ENCODE results near the gene ZMYM2.

The ZMYM2 gene

DNA sequence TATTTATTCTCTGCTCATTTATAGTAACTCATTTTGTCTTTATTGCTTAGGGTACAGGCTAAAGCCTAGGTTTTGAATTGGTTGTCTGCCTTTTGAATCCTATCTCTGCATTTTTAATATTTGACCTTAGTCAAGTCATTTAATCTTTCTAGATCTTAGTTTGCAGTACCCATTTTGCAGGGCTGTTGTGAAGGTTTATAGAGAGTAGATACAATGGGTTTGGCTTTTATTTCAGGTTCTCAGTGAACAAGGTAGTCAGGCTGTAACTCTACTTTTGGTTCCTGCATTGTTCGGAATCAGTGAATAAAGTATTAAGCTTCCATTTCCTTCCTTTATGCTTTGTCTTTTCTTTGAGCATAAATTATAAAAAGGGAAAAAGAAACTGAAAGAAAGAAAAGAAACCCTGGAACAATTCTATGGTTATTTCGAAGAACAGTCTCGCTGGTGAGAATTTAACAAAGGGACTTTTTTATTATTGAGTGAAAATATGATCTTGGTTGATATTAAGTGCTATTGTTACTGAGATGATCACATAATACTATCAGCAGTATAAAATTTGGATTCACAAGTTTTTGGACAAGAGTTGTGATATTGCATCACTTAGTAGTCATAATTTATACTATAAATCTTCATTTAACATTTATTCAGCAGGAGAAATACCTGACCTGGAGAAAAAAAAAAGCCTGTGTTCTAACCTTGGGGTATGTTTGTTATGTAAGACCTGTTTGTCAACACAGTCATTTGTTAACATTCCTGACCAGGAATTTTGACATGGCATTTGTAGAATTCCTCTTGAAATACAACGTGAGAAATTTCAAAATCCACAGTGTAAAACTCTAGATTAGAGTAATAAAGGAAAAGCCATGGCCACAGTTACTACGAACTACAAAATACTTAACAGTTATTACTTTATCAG lies 91.3 kb downstream of the ZMYM2 start:
- DNase-seq: no peak

DNA sequence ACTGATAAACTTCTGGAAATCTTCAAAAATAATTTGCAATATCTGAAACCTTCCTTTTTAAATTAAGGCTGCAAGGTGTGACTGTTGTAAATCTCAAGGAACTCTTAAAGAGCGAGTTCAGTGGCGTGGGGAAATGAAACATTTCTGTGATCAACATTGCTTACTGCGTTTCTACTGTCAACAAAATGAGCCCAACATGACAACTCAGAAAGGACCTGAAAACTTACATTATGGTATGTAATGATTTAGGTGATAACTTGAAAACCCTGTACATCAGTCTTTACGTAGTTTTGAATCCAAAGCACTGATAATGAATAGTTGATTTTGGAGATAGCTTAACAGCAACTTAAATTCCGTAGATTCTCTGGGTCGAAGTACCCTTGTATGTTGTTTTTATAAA lies 92.8 kb downstream of the ZMYM2 start:
- no peak for DNase-seq

DNA sequence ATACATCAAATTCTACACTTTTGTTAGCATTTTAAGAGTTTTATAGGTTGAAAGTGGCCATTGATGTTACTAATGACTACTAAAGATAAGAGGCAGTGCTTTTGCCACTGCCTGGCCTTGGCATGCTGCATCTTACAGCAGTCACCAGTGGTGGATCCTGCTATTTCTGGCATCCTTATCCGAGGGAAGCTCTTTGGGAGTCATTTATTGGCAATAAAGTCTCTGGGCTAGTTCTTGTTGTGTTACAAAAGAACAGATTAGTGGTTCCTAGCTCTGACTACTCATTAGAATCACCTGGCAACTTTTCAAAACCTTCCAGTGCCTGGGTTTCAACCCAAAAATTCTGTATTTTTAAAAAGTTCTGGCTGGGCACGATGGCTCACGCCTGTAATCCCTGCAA lies 94.5 kb downstream of the ZMYM2 start:
- DNase-seq: no peak

GRCh38 chr13:20053891-20054290 lies 95.4 kb downstream of the ZMYM2 start:
- DNase-seq: no peak

DNA sequence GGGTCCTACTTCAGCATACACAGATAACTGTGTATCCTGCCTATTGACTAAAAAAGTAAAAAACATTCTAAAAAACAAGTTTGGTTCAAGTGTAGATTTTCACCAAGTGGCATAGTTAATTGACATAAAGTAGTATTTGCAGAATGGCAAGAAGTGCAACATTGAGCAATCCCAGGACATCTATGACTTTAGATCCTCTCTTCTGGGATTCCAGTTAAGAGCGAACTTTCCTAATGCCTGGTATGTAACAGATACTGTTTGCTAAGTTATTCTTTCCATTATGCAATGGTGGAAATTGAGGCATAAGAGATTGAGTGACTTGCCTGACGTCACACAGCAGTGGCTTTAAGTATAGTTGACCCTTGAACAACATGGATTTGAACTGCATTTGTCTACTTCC lies 96.1 kb downstream of the ZMYM2 start:
- DNase-seq: no peak

DNA sequence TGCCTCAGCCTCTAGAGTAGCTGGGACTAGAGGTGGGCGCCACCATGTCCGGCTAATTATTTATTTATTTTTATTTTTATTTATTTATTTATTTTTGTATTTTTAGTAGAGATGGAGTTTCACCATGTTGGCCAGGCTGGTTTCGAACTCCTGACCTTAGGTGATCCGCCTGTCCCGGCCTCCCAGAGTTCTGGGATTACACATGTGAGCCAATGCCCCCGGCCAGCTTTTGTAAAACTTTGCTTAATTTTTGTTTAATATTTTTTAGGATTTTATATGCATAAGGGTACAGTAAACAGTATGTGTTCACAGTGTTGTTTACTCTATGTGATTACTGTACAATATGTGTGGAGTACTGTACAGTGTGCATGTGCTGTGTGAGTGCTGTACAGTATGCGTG lies 98.7 kb downstream of the ZMYM2 start:
- DNase-seq: no peak

DNA sequence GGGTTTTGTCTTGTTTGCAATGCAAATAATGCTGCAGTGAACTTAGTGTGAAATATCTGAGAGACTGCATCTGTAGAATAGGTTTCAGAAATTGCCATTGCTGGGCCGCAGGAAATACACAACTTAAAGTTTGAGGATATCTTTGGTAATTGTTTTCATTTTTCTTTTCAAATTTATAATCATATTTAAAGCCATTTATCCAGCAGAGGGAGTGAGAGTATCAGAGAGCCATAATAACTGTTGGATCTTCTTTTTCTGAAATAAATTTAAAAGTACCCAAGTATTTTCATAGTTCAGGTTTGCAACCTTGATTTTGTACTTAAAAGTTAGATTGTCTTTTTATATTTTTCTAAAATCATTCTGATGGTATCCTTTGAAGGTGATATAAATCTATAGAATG lies 99.4 kb downstream of the ZMYM2 start:
- no peak for DNase-seq

- DNase-seq: no peak
Measured at GRCh38 chr13:20058476-20058875, 99.9 kb downstream of the ZMYM2 start.

- DNase-seq: no peak
Measured at GRCh38 chr13:20064128-20064527, 105.6 kb downstream of the ZMYM2 start.

DNA sequence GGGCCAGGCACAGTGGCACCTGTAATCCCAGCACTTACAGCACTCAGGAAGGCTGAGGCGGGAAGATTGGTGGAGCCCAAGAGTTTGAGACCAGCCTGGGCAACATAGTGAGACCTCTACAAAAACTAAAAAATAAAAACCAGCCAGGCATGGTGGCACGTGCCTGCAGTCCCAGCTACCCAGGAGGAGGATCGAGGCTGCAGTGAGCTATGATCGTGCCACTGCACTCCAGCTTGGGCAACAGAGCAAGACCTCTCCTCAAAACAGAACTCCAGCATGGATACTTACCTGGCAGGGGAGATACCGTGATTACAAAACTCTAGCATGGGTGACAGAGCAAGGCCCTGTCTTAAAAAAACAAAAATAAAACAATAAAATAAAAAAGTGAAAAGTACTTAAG lies 107.0 kb downstream of the ZMYM2 start:
- DNase-seq: no peak

DNA sequence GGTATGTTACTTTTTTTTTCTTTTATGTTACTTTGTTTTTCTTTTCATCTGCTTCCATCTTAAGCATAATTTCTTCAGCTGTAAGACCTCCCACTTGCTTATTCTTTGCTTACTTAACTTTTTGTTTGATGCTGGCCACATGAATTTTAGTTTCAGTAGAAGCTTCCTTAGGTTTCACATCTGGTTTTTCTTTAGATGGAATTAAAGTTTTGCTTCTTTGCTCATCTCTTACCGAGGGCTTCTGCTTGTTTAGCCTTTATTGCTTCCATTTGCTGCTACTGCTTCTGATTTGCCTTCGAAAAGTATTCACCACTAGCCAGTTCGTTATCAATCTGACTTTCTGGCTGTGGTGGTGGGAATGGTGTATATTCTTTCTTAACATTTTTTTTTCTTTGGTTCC lies 111.4 kb downstream of the ZMYM2 start:
- DNase-seq: no peak

DNA sequence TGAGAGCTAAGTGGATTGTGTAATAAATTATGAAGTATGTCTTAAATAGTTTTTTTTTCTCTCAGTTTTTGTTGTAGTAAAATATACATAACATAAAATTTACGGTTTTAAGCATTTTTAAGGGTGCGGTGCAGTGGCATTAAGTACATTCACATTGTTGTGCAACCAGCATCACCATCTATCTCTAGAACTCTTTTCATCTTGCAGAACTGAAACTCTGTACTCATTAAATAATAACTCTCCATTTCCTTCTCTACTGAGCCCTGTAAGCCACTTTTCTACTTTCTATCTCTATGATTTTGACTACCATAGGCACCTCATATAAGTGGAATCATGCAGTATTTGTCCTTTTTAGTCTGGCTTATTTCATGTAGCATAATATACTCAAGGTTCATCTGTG lies 115.2 kb downstream of the ZMYM2 start:
- DNase-seq: peak in 1 of 2 donors; percentile 48

DNA sequence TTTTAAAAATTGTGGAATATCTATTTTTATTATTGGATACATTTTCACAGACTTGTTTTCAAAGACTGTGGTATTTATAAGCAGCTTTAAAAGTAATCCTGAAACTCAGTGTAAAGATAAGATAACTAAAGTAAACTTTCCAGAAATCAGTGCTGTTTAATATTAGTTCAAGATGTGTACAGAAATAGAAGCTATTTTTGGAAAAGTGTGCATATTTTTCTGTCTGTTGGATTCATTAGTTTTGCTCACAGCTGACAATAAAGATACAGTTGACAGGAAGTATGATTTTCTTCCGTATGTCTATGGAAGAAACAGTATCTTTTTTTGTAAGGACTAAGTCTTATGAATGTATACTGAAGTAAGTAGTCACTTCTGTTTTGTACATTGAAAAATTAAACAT lies 116.4 kb downstream of the ZMYM2 start:
- DNase-seq: no peak

DNA sequence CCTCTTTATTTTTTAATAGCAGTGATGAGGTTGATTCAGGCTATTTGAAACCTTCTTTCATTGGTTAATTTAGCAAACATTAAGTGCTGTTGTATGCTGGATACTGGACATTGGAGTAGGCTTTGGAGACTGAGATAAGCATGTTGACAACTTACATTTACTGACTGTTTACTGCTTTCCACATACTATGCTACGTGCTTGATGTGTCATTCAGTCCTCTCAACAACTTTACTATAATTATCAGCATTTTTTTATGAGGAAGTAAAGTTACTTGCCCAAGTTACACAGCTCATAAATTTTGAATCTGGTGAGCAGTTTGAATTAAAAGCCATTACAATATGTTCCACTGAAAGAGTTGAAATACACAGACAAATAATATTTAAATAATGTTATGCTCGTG lies 118.6 kb downstream of the ZMYM2 start:
- peak; percentile 3 to 40 for DNase-seq

DNA sequence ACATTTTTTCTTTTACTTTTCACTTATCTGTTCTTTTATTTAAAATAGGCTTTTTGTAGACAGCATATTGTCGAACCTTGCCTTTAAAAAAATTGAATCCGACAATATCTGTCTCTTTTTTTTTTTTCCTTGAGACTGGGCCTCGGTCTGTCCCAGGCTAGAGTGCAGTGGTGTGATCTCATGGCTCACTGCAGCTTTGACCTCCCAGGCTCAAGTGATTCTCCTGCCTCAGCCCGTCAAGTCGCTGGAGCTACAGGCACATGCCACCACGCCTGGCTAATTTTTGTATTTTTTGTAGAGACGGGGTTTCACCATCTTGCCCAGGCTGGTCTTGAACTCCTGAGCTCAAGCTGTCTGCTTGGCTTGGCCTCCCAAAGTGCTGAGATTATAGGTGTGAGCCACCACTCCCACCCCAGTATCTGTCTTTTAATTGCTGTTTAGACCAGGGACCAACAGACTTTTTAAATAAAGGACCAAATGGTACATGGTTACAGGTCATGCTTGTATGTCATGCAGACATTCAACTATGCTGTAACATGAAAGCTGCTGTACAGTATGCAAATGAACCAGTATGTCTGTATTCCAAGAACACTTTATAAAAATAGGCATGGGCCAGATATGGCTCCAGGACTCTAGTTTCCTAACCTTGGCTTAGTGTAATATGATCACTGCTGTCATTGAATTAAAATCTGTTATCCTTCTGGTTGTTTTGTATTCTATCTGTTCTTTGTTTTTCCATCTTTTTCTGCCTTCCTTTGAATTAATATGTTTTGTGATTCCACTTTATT lies 122.0 kb downstream of the ZMYM2 start:
- DNase-seq: no peak

DNA sequence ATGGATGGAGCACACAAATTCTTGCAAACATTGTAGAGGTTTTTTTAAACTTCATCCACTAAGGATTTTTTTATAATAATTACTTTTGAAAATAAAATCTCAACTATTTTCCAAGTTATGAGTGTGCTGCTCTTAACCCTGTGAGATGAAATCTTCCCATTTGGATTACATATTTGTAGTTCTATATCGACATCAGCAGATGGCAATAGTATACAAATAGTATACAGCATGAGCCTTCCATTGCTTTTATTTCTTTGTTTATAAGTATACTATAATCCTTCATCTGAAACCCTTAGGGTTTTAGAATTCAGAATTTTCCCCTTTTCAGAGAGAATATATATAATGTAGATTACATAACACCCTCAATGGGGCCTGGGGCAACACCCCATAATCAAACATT lies 131.8 kb downstream of the ZMYM2 start:
- no peak for DNase-seq

- DNase-seq: no peak
Measured at GRCh38 chr13:20093951-20094350, 135.4 kb downstream of the ZMYM2 start.

- DNase-seq: no peak
Measured at GRCh38 chr13:20099319-20099718, 140.8 kb downstream of the ZMYM2 start.

GRCh38 chr13:20101467-20102316 lies 143.2 kb downstream of the ZMYM2 start:
- no peak for DNase-seq

GRCh38 chr13:20102525-20103180 lies 144.1 kb downstream of the ZMYM2 start:
- peak in 1 of 2 donors; percentile 15 for DNase-seq

DNA sequence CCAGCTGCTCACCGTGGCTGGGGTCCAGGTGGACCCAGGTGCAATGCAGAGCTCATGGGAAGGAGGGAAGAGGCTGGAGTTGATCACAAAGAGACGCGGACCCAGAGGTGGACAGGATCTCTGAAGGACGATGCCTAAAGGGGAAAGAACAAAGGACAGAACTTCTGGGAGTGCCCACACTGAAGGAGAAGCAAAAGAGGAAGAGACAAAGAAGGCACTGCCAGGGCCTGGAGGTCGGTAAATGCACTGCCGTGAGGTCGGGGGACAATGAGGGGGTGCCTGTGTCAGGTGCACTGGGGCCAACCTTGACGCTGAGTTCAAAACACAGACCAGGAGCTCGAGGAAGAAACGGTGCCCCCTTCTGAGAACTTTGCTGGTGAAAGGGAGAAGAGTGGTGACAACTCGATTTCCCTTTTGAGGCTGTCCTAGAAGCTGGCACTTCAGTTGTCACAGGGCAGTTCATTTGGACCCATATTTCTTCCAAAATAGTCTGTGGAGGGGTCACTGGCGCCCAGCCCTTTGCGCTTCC lies 146.7 kb downstream of the ZMYM2 start:
- DNase-seq: peak in 1 of 2 donors; percentile 9

DNA sequence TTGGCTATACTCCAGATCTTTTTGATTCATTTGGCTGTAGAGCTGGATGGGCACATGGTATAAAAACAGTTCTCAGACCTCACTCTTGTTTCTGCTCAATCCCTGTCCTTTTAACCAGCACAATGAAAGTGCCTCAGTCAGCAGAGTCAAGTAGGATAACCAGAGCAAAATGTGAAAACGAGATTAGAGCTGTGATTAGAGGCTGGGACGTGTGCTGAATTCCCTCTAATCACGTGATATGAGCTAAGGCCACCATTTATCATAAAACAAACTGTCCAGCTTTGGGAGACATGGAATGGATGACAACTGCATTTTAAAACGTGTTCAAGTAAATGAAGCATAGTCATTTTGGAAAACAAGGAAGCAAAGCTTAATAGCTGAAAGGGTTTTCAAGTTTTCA lies 148.2 kb downstream of the ZMYM2 start:
- no peak for DNase-seq

All from inflammatory macrophage (primary cell).